Retina (tissue), 1 donor: ENCODE data around the gene PAK5.

Experiments used
- DNase-seq: peaks from one replicate; pipeline ENCODE4 v3.0.0-alpha.2; 2016

PAK5 gene

GRCh38 chr20:9775176-9775575 lies 63.7 kb downstream of the PAK5 start:
- no peak for DNase-seq

- DNase-seq: no peak
Measured at GRCh38 chr20:9769954-9770353, 68.9 kb downstream of the PAK5 start.

- DNase-seq: no peak
Measured at GRCh38 chr20:9761476-9761875, 77.4 kb downstream of the PAK5 start.

GRCh38 chr20:9759392-9759791 lies 79.5 kb downstream of the PAK5 start:
- DNase-seq: no peak

- no peak for DNase-seq
Measured at GRCh38 chr20:9758752-9759151, 80.1 kb downstream of the PAK5 start.

GRCh38 chr20:9756660-9757059 lies 82.2 kb downstream of the PAK5 start:
- no peak for DNase-seq

GRCh38 chr20:9755301-9755700 lies 83.6 kb downstream of the PAK5 start:
- no peak for DNase-seq

- DNase-seq: no peak
Measured at GRCh38 chr20:9744551-9744950, 94.3 kb downstream of the PAK5 start.

GRCh38 chr20:9743871-9744270 lies 95.0 kb downstream of the PAK5 start:
- no peak for DNase-seq

- no peak for DNase-seq
Measured at GRCh38 chr20:9742821-9743220, 96.1 kb downstream of the PAK5 start.

GRCh38 chr20:9741996-9742395 lies 96.9 kb downstream of the PAK5 start:
- no peak for DNase-seq

GRCh38 chr20:9740486-9740885 lies 98.4 kb downstream of the PAK5 start:
- no peak for DNase-seq

GRCh38 chr20:9739991-9740390 lies 98.9 kb downstream of the PAK5 start:
- no peak for DNase-seq

GRCh38 chr20:9736373-9736772 lies 102.5 kb downstream of the PAK5 start:
- no peak for DNase-seq

- DNase-seq: no peak
Measured at GRCh38 chr20:9723501-9724202, 115.2 kb downstream of the PAK5 start.

GRCh38 chr20:9711872-9712271 lies 127.0 kb downstream of the PAK5 start:
- DNase-seq: no peak

- DNase-seq: no peak
Measured at GRCh38 chr20:9710685-9711084, 128.2 kb downstream of the PAK5 start.

GRCh38 chr20:9705722-9706476 lies 133.0 kb downstream of the PAK5 start:
- DNase-seq: no peak

- no peak for DNase-seq
Measured at GRCh38 chr20:9699181-9699580, 139.7 kb downstream of the PAK5 start.

- DNase-seq: no peak
Measured at GRCh38 chr20:9689041-9689440, 149.8 kb downstream of the PAK5 start.

GRCh38 chr20:9686866-9687265 lies 152.0 kb downstream of the PAK5 start:
- DNase-seq: no peak

GRCh38 chr20:9686455-9686854 lies 152.4 kb downstream of the PAK5 start:
- no peak for DNase-seq

GRCh38 chr20:9686001-9686400 lies 152.9 kb downstream of the PAK5 start:
- DNase-seq: no peak

GRCh38 chr20:9685011-9685410 lies 153.9 kb downstream of the PAK5 start:
- DNase-seq: no peak
